Neural progenitor cell (in vitro differentiated cells): Measurements from ENCODE around the gene ZNF385C. TPM values are rescaled to one million over a fixed set of nuclear protein-coding genes. Genes with fewer than 3 reads are reported as not detected.

ENCODE experiments used
- DNase-seq: peaks from one replicate; pipeline ENCODE4 v3.0.0-alpha.2; 2016; ENCODE audit warnings: low spot score
- H2AFZ ChIP-seq: fragments of 200-600 bp; sonication (generic); replicated peaks from 2 replicates; pipeline ENCODE4 v1.6.1; 2016; ENCODE audit warnings: antibody characterized with exemption
- H3F3A ChIP-seq: fragments of 200-600 bp; sonication (generic); 2 replicates; pipeline ENCODE4 v1.6.1; 2016; ENCODE audit warnings: antibody characterized with exemption, low read depth
- H3K27ac ChIP-seq: fragments of 200-600 bp; sonication (generic); 2 replicates; pipeline ENCODE4 v1.5.1; 2016; ENCODE audit warnings: mild to moderate bottlenecking
- H3K27me3 ChIP-seq: fragments of 200-600 bp; sonication (generic); 2 replicates; pipeline ENCODE4 v1.6.1; 2016; ENCODE audit warnings: mild to moderate bottlenecking, moderate library complexity
- H3K36me3 ChIP-seq: fragments of 200-600 bp; sonication (generic); 2 replicates; pipeline ENCODE4 v1.5.1; 2016
- H3K4me1 ChIP-seq: fragments of 200-600 bp; sonication (generic); 2 replicates; pipeline ENCODE4 v1.6.1; 2016; ENCODE audit warnings: mixed run types
- H3K4me2 ChIP-seq: fragments of 200-600 bp; sonication (generic); 2 replicates; pipeline ENCODE4 v1.6.1; 2016
- H3K4me3 ChIP-seq: fragments of 200-600 bp; sonication (generic); 2 replicates; pipeline ENCODE4 v1.5.1; 2016
- H3K79me2 ChIP-seq: fragments of 200-600 bp; sonication (generic); 2 replicates; pipeline ENCODE4 v1.6.1; 2016; ENCODE audit warnings: low read depth
- H3K9ac ChIP-seq: fragments of 200-600 bp; sonication (generic); 2 replicates; pipeline ENCODE4 v1.6.1; 2016
- H3K9me3 ChIP-seq: fragments of 200-600 bp; sonication (generic); 2 replicates; pipeline ENCODE4 v1.5.1; 2016; ENCODE audit warnings: low read depth
- H4K20me1 ChIP-seq: fragments of 200-600 bp; sonication (generic); 2 replicates; pipeline ENCODE4 v1.6.1; 2016; ENCODE audit warnings: low read depth
- H3K27ac Mint-ChIP-seq: 3 replicates; pipeline ENCODE4 v1.8.0; 2021; ENCODE audit warnings: mixed read lengths
- H3K27me3 Mint-ChIP-seq: 2 replicates; pipeline ENCODE4 v1.8.0; 2022; ENCODE audit warnings: low read depth, mild to moderate bottlenecking, inconsistent platforms, moderate library complexity, mixed read lengths; ENCODE audit not compliant: insufficient read depth
- H3K36me3 Mint-ChIP-seq: 3 replicates; pipeline ENCODE4 v1.8.0; 2021; ENCODE audit warnings: mixed read lengths
- H3K4me1 Mint-ChIP-seq: 3 replicates; pipeline ENCODE4 v1.8.0; 2021; ENCODE audit warnings: mixed read lengths
- H3K4me3 Mint-ChIP-seq: 3 replicates; pipeline ENCODE4 v1.8.0; 2021; ENCODE audit warnings: mild to moderate bottlenecking, moderate library complexity, mixed read lengths
- H3K9me3 Mint-ChIP-seq: 3 replicates; pipeline ENCODE4 v1.8.0; 2020; ENCODE audit warnings: mixed read lengths
- CTCF ChIP-seq: fragments of 200-600 bp; sonication (generic); IDR thresholded peaks from 2 replicates; pipeline ENCODE4 v1.5.1; 2017; ENCODE audit warnings: antibody characterized with exemption, mild to moderate bottlenecking
- EZH2 ChIP-seq: fragments of 200-600 bp; sonication (generic); IDR thresholded peaks from 2 replicates; pipeline ENCODE4 v1.6.1; 2017; ENCODE audit warnings: antibody characterized with exemption, mild to moderate bottlenecking, moderate library complexity
- EZH2phosphoT487 ChIP-seq: fragments of 200-600 bp; sonication (generic); IDR thresholded peaks from 2 replicates; pipeline ENCODE4 v1.6.1; 2017; ENCODE audit warnings: antibody characterized with exemption
- total RNA-seq: library from RNA; depleted of rRNA; stranded (reverse); fragments of >200 nt; gene quantifications from 2 replicates; pipeline ENCODE4 v1.2.3, GENCODE V29; 2015; ENCODE audit warnings: low replicate concordance

Gene ZNF385C
- total RNA-seq, 1 donor from 2014 or later = 5.0 TPM

- H3K4me1 ChIP-seq = peaks cover 4% of the 10 kb centered on the region
- no peak for TF ChIP-seq CTCF
- no peak for TF ChIP-seq EZH2
- no peak for TF ChIP-seq EZH2phosphoT487
- H3K9ac ChIP-seq = no peak overlapping the region
- H3K36me3 ChIP-seq = no peaks in the 10 kb centered on the region
- Mint-ChIP-seq H3K9me3 (no peaks in the 10 kb centered on the region), H3K36me3 (no peaks in the 10 kb centered on the region), H3K27me3 (peaks cover 16% of the 10 kb centered on the region), H3K4me1 (peaks cover 19% of the 10 kb centered on the region), H3K4me3 (no peak overlapping the region), H3K27ac (no peak overlapping the region)
- no peak overlapping the region for H3K27ac ChIP-seq
- no peaks in the 10 kb centered on the region for H3K9me3 ChIP-seq
- no peak overlapping the region for H3K4me2 ChIP-seq
- H3K79me2 ChIP-seq = no peaks in the 10 kb centered on the region
- H3F3A ChIP-seq = peaks cover 8% of the 10 kb centered on the region
- no peaks in the 10 kb centered on the region for H4K20me1 ChIP-seq
- no peak overlapping the region for H3K4me3 ChIP-seq
- H3K27me3 ChIP-seq = peaks cover 32% of the 10 kb centered on the region
- no peak for DNase-seq
- no peak overlapping the region for H2AFZ ChIP-seq
Observed at GRCh38 chr17:42103221-42103954, 5.1 kb upstream of the ZNF385C start.

- peaks cover 21% of the 10 kb centered on the region for H3K4me1 Mint-ChIP-seq
- no peaks in the 10 kb centered on the region for H3K36me3 Mint-ChIP-seq
- Histone ChIP-seq H3K4me2 (no peak overlapping the region), H3K36me3 (no peaks in the 10 kb centered on the region), H3K27me3 (peaks cover 41% of the 10 kb centered on the region), H3K79me2 (no peaks in the 10 kb centered on the region), H3K27ac (no peak overlapping the region), H3F3A (peaks cover 12% of the 10 kb centered on the region), H3K4me1 (peaks cover 7% of the 10 kb centered on the region), H4K20me1 (no peaks in the 10 kb centered on the region), H2AFZ (no peak overlapping the region), H3K9ac (no peak overlapping the region), H3K9me3 (no peaks in the 10 kb centered on the region), H3K4me3 (no peak overlapping the region)
- H3K4me3 Mint-ChIP-seq = no peak overlapping the region
- H3K27ac Mint-ChIP-seq = no peak overlapping the region
- H3K9me3 Mint-ChIP-seq = no peaks in the 10 kb centered on the region
- peaks cover 28% of the 10 kb centered on the region for H3K27me3 Mint-ChIP-seq
- TF ChIP-seq EZH2phosphoT487 (no peak), EZH2 (no peak), CTCF (peak; percentile 95)
- DNase-seq = peak; percentile 79
Observed at GRCh38 chr17:42101513-42102292, 3.4 kb upstream of the ZNF385C start.

- peak; percentile 35 for DNase-seq
- peak overlapping the region; percentile 81 for H3K4me2 ChIP-seq
Observed at GRCh38 chr17:42098730-42099399, 592 bp upstream of the ZNF385C start.

More at GRCh38 chr17:42098730-42099399, 592 bp upstream of the ZNF385C start:
- Histone ChIP-seq H3K9me3 (no peaks in the 10 kb centered on the region), H2AFZ (no peak overlapping the region), H3K36me3 (no peaks in the 10 kb centered on the region), H3K4me3 (peak overlapping the region; percentile 43), H3K27ac (no peak overlapping the region), H3K4me1 (peaks cover 7% of the 10 kb centered on the region), H3F3A (peaks cover 12% of the 10 kb centered on the region), H3K79me2 (no peaks in the 10 kb centered on the region), H3K27me3 (peaks cover 36% of the 10 kb centered on the region), H3K9ac (no peak overlapping the region), H4K20me1 (no peaks in the 10 kb centered on the region)
- TF ChIP-seq EZH2phosphoT487 (no peak), EZH2 (no peak), CTCF (no peak)
- Mint-ChIP-seq H3K4me3 (peak overlapping the region; percentile 35), H3K9me3 (no peaks in the 10 kb centered on the region), H3K4me1 (peaks cover 26% of the 10 kb centered on the region), H3K27ac (peak overlapping the region; percentile 13), H3K36me3 (no peaks in the 10 kb centered on the region), H3K27me3 (peaks cover 25% of the 10 kb centered on the region)
